ENCODE measurements around the gene ZCCHC10.

DNA sequence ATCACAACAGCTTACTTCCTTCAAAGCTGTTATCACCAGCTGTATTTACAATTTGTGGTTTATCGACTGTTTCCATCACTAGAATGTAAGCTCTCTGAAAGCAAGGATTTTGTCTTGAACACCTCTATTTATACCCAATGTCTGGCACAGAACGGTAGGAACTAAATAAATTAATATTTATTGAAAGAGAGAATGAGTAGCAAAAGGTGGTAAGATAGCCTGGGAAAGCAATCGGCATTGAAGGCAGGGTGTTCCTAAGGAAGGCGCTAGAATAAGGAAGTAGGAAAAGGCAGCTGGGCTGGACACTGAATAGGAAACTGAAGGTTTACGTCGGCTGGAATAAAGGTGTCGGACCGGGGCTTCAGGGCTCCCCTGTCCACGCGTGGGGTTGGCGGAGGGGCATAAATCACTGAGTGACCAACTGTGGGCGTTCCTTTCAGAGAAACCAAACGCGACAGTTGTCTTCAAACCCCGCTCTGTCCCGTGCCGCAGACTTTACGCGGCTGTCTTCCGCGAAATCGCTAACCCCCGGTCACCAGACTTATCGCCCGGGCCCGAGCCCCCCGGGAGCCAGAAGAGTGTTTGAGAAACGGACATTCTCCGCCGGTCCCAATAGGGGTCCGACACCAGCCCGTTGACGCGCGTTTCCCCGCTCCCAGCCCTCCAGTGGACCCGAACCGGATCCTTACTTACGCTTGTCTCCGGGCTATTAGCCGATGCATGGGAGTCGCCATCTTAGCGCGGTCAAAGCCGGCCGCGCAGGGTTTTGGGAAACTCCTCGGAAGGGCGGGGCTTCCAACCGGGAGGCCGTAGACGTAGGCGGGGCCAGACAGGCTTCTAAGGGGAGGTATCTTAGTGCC lies at the start of gene ZCCHC10:
- TF ChIP-seq, protein P1, sequence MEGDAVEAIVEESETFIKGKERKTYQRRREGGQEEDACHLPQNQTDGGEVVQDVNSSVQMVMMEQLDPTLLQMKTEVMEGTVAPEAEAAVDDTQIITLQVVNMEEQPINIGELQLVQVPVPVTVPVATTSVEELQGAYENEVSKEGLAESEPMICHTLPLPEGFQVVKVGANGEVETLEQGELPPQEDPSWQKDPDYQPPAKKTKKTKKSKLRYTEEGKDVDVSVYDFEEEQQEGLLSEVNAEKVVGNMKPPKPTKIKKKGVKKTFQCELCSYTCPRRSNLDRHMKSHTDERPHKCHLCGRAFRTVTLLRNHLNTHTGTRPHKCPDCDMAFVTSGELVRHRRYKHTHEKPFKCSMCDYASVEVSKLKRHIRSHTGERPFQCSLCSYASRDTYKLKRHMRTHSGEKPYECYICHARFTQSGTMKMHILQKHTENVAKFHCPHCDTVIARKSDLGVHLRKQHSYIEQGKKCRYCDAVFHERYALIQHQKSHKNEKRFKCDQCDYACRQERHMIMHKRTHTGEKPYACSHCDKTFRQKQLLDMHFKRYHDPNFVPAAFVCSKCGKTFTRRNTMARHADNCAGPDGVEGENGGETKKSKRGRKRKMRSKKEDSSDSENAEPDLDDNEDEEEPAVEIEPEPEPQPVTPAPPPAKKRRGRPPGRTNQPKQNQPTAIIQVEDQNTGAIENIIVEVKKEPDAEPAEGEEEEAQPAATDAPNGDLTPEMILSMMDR (IDR thresholded peaks at IDR 0.05): no peak
- TF ChIP-seq ZFX (IDR thresholded peaks at IDR 0.05; ENCODE audit: borderline replicate concordance): no peak
